Measurements from ENCODE around the gene CD6.

Gene CD6

DNA sequence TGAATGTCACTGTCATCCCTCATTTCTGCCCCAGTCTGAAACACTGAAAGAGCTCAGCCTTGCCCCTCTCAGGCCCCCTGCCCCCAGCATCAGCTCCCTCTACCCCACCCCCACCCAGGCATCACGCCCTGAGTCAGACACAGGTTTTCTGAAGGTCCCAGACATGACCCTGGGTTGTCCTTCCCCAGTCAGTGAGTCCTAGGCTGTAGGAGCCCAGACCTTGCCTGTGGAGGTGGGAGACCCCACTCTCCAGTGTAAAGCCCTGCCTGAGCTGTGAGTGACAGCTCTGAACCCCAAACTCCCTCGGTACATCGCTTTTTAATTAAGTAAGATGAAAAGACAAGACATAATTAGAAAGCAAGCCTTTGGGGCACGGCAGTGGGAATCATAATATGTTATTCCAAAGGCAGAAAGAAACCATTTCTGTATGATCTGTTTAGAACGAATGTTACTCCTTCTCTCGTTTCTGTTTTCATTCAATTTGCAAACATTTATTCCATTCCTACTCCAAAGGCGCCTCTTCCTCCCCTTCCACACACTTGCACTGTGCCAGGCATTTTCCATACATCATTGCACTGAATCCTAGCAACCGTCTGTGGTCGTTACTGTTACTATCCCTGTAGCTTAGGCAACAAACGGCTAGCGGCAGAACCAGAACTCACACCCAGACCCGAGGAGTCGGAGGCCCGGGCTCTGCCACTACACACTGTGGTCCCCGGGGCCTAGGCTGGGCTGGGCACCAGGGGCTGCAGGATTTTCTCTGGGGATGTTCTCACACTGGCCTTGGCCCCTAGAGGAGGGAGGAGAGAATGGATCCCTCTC lies 63.4 kb downstream of the CD6 start:
- no peak for DNase-seq

DNA sequence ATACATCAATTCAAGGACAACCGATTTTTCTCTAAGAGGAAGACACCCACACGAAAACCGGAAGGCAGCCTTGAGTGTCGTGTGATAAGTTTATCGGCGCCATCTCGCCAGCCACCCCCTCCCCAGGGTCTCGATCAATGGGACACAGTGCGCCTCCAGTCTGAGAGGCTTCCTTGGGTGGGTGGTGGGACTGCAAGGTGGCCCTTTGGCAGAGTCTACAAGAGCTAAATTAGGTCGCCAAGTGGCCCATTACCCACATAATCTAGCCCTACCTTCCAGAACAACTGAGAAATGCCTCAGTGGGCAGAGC lies 64.0 kb downstream of the CD6 start:
- no peak for DNase-seq

DNA sequence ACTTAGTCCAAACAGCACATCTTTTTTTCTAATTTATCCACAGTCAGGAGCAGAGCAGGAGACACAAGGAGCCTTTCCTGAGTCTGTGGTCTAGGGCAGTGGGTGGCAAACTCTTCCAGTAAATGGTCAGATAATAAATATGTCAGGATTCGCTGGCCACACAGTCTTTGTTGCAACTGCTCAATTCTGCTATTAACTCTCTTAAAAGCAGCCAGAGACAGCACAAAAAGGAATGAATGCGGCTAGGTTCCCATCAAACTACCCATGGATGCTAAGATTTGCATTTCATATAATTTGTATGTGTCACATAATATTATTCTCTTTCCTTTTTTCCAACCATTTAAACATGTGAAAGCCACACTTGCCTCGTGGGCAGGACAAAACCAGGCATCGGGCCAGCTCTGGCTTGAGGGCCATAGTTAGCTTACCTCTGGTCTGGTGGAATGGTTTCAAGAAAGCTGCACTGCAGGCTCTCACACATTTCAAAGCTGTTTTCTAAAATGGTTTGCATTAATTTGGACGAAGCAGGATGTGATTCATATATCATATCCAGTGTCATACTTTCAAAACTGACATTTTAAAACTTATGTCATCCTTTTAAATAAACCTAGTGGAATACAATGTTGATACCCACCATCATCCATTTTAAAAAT lies 66.1 kb downstream of the CD6 start:
- DNase-seq, result no peak

DNA sequence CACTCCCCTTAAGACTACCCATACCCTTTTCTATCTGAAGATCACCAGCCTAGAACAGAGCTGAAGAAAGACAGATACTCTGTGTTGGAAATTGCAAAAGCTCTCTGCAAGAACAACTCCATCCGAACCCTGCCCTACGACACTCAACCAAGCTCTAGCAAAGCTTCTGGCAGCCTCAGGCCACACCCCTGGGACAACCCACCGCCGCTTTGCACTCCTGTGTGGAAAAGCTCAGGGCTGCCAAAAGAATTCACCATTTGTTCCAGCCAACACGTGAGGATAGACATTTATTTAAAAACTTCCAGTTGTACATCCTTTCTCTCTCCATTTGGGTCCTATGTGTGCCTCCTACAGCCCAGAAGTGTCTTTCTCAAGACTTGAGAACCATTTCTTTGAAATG lies 68.4 kb downstream of the CD6 start:
- no peak for DNase-seq

GRCh38 chr11:61041755-61042518 lies 70.5 kb downstream of the CD6 start:
- no peak for DNase-seq

GRCh38 chr11:61042537-61042936 lies 71.1 kb downstream of the CD6 start:
- DNase-seq, result no peak

- DNase-seq, result no peak
Observed at GRCh38 chr11:61042961-61043540, 71.6 kb downstream of the CD6 start.

- no peak for DNase-seq
Observed at GRCh38 chr11:61045271-61045670, 73.8 kb downstream of the CD6 start.

DNA sequence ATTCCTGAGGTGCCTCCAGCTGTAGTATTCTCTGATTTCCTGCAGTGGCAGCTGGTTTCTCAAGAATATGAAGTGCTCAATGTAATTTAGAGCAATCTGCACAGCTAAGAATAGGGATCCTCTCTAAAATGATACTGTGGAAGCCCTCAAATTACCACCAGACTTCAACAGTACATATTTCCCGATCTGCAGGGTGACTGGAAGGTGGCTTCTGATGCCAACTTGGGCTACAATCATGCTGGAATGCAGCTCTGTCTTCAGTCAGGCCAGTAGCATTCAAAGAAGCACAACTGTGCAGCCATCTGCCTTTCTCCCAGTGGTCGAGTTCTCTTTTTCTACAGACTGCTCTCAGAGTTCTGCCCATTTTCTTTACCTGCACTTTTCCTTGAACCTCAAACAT lies 75.4 kb downstream of the CD6 start:
- no peak for DNase-seq

DNA sequence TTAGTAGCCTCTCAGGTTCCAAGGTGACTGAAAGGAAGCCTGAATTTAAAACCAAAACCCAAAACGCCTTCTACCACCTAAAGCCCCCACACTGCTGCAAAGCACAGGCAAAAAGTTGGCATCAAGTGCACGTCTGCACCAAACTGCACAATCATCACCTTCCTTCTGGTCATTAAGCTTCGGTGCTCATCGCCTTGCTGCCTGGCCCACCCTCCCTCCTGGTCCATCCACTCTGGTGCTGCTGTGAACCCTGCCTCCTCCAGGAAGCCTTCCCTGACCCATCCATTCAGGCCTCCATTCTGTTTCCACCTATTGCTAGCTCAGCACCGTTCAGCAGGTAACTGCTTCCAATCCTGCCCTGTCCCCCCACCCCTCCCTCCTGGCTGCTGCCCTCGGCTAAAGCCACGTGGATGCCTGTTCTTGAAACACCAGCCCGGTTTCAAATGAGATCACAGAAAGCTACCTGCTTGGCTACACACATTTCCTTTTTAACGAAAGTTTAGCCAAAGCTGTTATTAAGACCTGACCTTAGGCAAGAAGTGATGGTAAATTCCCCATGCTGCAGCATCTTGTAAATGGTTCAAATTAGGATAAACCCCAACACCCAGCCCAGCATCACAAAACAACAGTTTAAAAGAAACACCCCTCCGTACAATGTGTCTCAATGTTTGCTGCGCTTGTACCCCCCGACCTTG lies 77.0 kb downstream of the CD6 start:
- DNase-seq, result no peak

- no peak for DNase-seq
Observed at GRCh38 chr11:61049063-61049377, 77.5 kb downstream of the CD6 start.

GRCh38 chr11:61049859-61050258 lies 78.4 kb downstream of the CD6 start:
- no peak for DNase-seq

- no peak for DNase-seq
Observed at GRCh38 chr11:61052182-61052972, 80.9 kb downstream of the CD6 start.

DNA sequence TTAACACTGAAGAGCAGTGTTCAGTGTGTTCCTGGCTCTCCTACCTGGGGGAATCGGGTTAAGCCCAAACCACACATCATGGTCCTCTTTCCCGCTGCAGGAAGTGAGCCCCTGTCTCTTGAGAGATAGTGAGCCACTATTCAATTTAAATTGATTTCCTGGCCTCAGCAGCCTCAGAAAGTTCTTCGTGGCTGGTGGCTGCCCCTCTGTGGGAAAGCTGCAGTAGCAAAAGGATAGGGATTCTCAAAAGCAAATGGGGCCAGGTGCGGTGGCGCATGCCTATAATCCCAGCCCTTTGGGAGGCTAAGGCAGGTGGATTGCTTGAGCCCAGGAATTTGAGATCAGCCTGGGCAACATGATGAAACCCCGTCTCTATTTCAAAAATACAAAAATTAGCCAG lies 81.7 kb downstream of the CD6 start:
- no peak for DNase-seq

GRCh38 chr11:61054513-61054912 lies 83.0 kb downstream of the CD6 start:
- DNase-seq, result no peak

GRCh38 chr11:61054927-61055562 lies 83.6 kb downstream of the CD6 start:
- no peak for DNase-seq

DNA sequence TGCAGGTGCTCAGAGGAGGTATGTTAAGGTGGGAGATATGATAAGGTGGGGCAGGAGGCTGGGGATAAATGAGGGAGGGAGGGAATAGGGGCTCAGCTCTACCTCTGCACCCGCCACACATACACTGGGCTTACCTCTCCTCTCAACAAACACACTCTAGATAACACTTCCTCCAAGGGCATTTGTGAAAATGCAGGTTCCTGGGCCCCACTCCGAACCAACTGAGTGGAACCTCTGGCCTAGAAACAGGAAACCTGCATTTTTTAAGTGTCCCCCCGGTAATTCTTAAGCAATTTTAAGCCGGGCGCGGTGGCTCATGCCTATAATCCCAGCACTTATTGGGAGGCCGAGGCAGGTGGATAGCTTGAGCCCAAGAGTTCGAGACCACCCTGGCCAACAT lies 84.3 kb downstream of the CD6 start:
- DNase-seq, result no peak

- no peak for DNase-seq
Observed at GRCh38 chr11:61056571-61056970, 85.1 kb downstream of the CD6 start.

- DNase-seq, result no peak
Observed at GRCh38 chr11:61056981-61057380, 85.5 kb downstream of the CD6 start.

GRCh38 chr11:61057615-61058014 lies 86.1 kb downstream of the CD6 start:
- no peak for DNase-seq

DNA sequence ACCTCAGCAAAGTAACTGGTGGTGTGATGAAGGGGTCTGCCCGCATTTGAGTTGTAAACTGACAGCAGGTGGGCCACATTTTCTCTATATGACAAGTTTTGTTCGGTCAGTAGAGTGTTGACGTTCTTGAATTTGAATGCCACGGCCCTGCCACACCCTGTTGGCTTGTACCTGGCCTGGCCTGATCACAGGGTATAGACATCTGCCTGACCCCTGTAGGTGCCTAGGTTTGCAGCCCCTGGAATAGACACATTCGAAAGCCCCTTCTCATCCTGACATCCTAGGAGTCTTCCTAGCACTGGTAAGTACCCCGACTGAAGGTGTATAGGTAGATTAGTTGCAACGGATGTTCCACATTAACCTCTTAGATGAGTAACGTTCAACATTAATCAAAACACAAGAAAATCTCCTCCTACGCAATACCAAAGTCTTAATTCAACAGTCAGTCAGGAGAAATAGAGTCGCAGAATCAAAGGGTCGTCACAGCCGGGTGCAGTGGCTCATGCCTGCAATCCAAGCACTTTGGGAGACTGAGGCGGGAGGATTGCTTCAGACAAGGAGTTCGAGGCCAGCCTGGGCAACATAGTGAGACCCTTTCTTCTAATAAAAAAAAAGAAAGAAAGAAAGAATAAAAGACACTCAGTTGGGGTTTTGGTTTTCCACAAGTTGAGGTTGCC lies 87.2 kb downstream of the CD6 start:
- DNase-seq, result no peak

Measured in T1000 (cell line).